Ectodermal cell (in vitro differentiated cells): Measurements from ENCODE around the gene ROBO4.

Experiments used
- H3K27ac ChIP-seq: 2 replicates; pipeline ENCODE4 v1.7.0; 2013; ENCODE audit warnings: mild to moderate bottlenecking, low read depth, low read length; ENCODE audit not compliant: insufficient read depth, poor library complexity, severe bottlenecking
- H3K27me3 ChIP-seq: 2 replicates; pipeline ENCODE4 v1.7.0; 2013; ENCODE audit warnings: mild to moderate bottlenecking, low read length; ENCODE audit not compliant: insufficient read depth, control insufficient read depth, poor library complexity, severe bottlenecking
- H3K36me3 ChIP-seq: one replicate; pipeline ENCODE4 v1.7.0; 2013; ENCODE audit warnings: low read length; ENCODE audit not compliant: control insufficient read depth, insufficient read depth
- H3K4me1 ChIP-seq: one replicate; pipeline ENCODE4 v1.7.0; 2013; ENCODE audit warnings: low read length; ENCODE audit not compliant: control insufficient read depth, insufficient read depth
- H3K4me3 ChIP-seq: 2 replicates; pipeline ENCODE4 v1.7.0; 2013; ENCODE audit warnings: low read depth, low read length, control low read depth; ENCODE audit not compliant: insufficient read depth
- H3K9me3 ChIP-seq: 2 replicates; pipeline ENCODE4 v1.7.0; 2013; ENCODE audit warnings: mild to moderate bottlenecking, low read length, moderate library complexity; ENCODE audit not compliant: control insufficient read depth
- WGBS, 2 experiments: methylation state at CpG; one replicate each; pipeline ENCODE4 v1.1.7; 2013; ENCODE audit warnings: missing lambda C conversion rate in 2 of 2; 5-methylcytosine and 5-hydroxymethylcytosine counted together

Gene ROBO4

GRCh38 chr11:124872741-124873140, 24.9 kb downstream of the ROBO4 start:
- Histone ChIP-seq H3K9me3 (no peaks in the 10 kb centered on the region), H3K36me3 (no peaks in the 10 kb centered on the region), H3K4me1 (peaks cover 11% of the 10 kb centered on the region), H3K27me3 (peaks cover 84% of the 10 kb centered on the region), H3K27ac (no peak overlapping the region), H3K4me3 (no peak overlapping the region)
- WGBS, 2 experiments, result 39 to 40% methylated on average over 9 of the region's 9 CpGs

DNA sequence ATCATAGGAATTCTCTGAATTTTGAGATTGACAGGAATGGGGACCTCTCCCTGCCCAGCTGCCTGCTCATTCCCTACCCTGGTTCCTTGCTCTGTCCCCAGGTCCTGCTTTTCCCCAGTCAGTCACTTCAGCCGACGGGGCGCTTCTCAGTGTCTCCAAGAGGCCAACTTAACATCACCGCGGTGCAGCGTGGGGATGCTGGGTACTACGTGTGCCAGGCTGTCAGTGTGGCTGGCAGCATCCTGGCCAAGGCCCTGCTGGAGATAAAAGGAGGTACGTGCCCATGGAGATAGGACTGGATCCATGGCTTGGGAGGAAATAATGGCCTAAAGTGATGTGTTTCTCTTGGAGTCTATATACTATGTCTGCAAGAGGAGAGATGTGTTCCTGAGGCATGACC, 25.4 kb downstream of the ROBO4 start:
- WGBS, 2 experiments, result 78 to 83% methylated on average over 8 of the region's 8 CpGs
- H3K36me3 ChIP-seq, result no peaks in the 10 kb centered on the region
- no peak overlapping the region for H3K4me3 ChIP-seq
- H3K27ac ChIP-seq, result no peak overlapping the region
- no peaks in the 10 kb centered on the region for H3K9me3 ChIP-seq
- H3K4me1 ChIP-seq, result peaks cover 11% of the 10 kb centered on the region
- H3K27me3 ChIP-seq, result peaks cover 89% of the 10 kb centered on the region

DNA sequence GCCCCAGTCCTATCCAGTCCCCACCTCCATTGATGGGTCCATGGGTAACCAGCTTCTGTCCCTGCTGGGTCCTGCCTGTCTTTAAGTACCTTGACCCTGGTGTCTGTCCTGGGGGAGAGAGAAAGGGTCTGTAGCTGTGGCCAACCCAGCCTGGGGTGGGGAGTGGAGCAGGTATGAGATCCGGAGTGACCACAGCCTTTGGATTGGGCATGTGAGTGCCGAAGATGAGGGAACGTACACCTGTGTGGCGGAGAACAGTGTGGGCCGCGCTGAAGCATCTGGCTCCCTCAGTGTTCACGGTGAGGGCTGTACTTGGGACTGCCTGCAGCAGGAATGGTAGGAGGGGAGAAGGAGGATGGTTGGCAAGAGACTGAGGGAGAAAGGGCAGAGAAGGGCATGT, 27.2 kb downstream of the ROBO4 start:
- Histone ChIP-seq H3K9me3 (no peaks in the 10 kb centered on the region), H3K27ac (no peak overlapping the region), H3K36me3 (no peaks in the 10 kb centered on the region), H3K4me3 (no peak overlapping the region), H3K4me1 (peaks cover 15% of the 10 kb centered on the region), H3K27me3 (peaks cover 100% of the 10 kb centered on the region)
- 81 to 82% methylated on average over 7 of the region's 7 CpGs for WGBS, 2 experiments

DNA sequence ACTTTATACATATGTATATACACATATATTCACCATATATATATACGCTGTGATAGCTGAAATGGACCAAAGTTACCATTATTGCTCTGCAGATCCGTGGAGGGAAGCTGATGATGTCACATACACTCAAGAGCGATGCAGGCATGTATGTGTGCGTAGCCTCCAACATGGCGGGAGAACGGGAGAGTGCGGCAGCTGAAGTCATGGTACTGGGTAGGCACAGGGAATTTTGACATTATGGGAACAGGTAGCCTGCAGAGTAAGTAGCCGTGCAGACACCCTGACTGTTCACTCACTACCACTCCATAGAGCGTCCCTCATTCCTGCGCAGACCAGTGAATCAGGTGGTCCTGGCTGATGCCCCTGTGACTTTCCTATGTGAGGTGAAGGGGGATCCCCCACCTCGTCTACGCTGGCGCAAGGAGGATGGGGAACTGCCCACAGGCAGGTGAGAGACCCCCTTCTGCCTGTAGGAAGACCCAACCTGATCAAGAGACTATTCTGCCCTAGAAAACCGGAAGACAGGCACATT, 27.7 kb downstream of the ROBO4 start:
- no peaks in the 10 kb centered on the region for H3K36me3 ChIP-seq
- H3K4me1 ChIP-seq, result peaks cover 20% of the 10 kb centered on the region
- no peak overlapping the region for H3K4me3 ChIP-seq
- H3K9me3 ChIP-seq, result no peaks in the 10 kb centered on the region
- peaks cover 100% of the 10 kb centered on the region for H3K27me3 ChIP-seq
- no peak overlapping the region for H3K27ac ChIP-seq
- 89 to 90% methylated on average over 14 of the region's 14 CpGs for WGBS, 2 experiments

DNA sequence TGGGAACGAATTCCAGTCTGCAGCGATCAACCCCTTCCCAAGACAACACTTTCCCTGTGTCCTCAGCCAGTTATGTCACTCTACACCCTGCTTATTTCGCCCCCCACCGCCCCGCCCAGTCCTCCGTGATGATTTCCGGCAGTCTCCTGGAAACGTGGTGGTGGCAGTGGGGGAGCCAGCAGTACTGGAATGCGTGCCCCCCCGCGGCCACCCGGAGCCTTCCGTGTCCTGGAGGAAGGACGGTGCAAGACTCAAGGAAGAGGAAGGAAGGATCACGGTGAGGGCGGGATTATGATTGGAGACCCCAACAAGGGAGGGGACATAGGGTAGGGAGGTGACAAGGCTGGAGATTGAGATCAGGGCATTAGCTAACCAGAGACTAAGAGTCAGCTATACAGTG, 28.3 kb downstream of the ROBO4 start:
- Histone ChIP-seq H3K36me3 (no peaks in the 10 kb centered on the region), H3K9me3 (no peaks in the 10 kb centered on the region), H3K27me3 (peaks cover 100% of the 10 kb centered on the region), H3K27ac (no peak overlapping the region), H3K4me1 (peaks cover 22% of the 10 kb centered on the region), H3K4me3 (no peak overlapping the region)
- WGBS, 2 experiments, result 19 to 21% methylated on average over 13 to 16 of the region's 16 CpGs

GRCh38 chr11:124868331-124869274, 29.1 kb downstream of the ROBO4 start:
- no peaks in the 10 kb centered on the region for H3K36me3 ChIP-seq
- WGBS, 2 experiments, result 22 to 23% methylated on average over 63 of the region's 63 CpGs
- no peak overlapping the region for H3K4me3 ChIP-seq
- H3K27me3 ChIP-seq, result peaks cover 100% of the 10 kb centered on the region
- peaks cover 29% of the 10 kb centered on the region for H3K4me1 ChIP-seq
- no peak overlapping the region for H3K27ac ChIP-seq
- no peaks in the 10 kb centered on the region for H3K9me3 ChIP-seq

GRCh38 chr11:124867700-124868099, 30.0 kb downstream of the ROBO4 start:
- Histone ChIP-seq H3K4me1 (peaks cover 38% of the 10 kb centered on the region), H3K9me3 (no peaks in the 10 kb centered on the region), H3K4me3 (no peak overlapping the region), H3K36me3 (no peaks in the 10 kb centered on the region), H3K27ac (no peak overlapping the region), H3K27me3 (peaks cover 100% of the 10 kb centered on the region)
- WGBS, 2 experiments, result 6 to 9% methylated on average over 8 of the region's 8 CpGs

- no peaks in the 10 kb centered on the region for H3K36me3 ChIP-seq
- H3K4me3 ChIP-seq, result peak overlapping the region; percentile 40
- H3K27me3 ChIP-seq, result peaks cover 96% of the 10 kb centered on the region
- WGBS, 2 experiments, result 2 to 3% methylated on average over 62 of the region's 62 CpGs
- H3K9me3 ChIP-seq, result no peaks in the 10 kb centered on the region
- no peak overlapping the region for H3K27ac ChIP-seq
- peaks cover 51% of the 10 kb centered on the region for H3K4me1 ChIP-seq
These were observed 31.5 kb downstream of the ROBO4 start for GRCh38 chr11:124865902-124866851.

DNA sequence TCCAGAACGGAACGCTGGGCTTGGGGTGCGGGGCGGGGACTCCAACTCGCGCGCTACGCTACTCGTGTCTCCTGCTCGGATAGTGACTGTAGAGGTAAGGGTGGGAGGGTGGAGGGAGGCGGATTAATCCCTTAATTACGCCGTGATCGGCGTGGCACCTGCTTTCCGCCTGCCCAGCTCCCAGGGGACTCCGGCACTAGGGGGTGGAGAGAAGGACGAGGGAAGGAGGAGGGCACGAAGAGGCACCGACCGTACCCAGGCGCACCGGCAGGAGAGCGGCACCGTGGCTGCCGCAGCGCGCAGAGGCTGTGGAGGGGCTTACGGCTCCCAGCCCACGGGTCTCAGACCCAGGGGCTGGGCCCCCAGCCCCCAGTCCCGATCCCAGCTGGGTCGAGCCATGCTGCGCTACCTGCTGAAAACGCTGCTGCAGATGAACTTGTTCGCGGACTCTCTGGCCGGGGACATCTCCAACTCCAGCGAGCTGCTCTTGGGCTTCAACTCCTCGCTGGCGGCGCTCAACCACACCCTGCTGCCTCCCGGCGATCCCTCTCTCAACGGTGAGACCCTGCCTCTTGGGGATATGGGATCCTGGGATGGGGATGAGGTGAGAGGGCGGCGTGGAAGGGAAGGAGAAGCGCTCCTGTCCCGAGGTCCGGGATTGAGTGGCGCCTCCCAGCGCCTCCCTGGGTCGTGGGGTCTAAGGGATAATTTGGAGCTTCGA, 32.3 kb downstream of the ROBO4 start, which contains the start of gene ROBO3:
Gene ROBO3, plus strand, starts transcription at position 252 of the 721 bp plus-strand sequence. Its CDS starts 146 bp downstream, at position 398.
- Histone ChIP-seq H3K4me3 (peak within 1 kb of the TSS; percentile 40), H3K27ac (no peak within 1 kb of the TSS), H3K27me3 (peaks cover 88% of the 10 kb centered on the region), H3K4me1 (peaks cover 59% of the 10 kb centered on the region), H3K9me3 (no peaks in the 10 kb centered on the region), H3K36me3 (no peaks in the 10 kb centered on the region)
- 2% methylated on average over 53 of the region's 53 CpGs for WGBS, 2 experiments
